Measurements from ENCODE around the gene ST8SIA6.

DNA sequence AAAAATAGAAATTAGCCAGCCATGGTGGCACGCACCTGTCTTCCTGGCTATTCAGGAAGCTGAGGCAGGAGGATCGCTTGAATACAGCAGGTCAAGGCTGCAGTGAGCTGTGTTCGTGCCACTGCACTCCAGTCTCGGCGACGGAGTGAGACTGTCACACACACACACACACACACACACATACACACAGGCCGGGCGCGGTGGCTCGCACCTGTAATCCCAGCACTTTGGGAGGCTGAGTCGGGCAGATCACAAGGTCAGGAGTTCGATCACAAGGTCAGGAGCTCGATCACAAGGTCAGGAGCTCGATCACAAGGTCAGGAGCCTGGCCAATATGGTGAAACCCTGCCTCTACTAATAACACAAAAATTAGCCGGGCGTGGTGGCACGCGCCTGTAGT lies 68.4 kb downstream of the ST8SIA6 start:
- no peak for TF ChIP-seq EP300 (IDR thresholded peaks at IDR 0.05; ENCODE audit: borderline replicate concordance)
- no peak for TF ChIP-seq NFIC (IDR thresholded peaks at IDR 0.05)
- TF ChIP-seq REST (IDR thresholded peaks at IDR 0.05; ENCODE audit: low read depth), result no peak
- no peak for TF ChIP-seq USF1 (IDR thresholded peaks at IDR 0.05)
- no peak for TF ChIP-seq YY1 (IDR thresholded peaks at IDR 0.05; ENCODE audit: low read depth)
- no peak for TF ChIP-seq RAD21 (IDR thresholded peaks at IDR 0.05; ENCODE audit: low read depth)
- no peak for TF ChIP-seq CEBPB (IDR thresholded peaks at IDR 0.05)
- no peak for TF ChIP-seq CREB1 (IDR thresholded peaks at IDR 0.05; ENCODE audit: low read depth)
- no peak for TF ChIP-seq MAX (IDR thresholded peaks at IDR 0.05)
- no peak for TF ChIP-seq EGR1 (IDR thresholded peaks at IDR 0.05)
- TF ChIP-seq ZBTB7A (IDR thresholded peaks at IDR 0.05; ENCODE audit: low read depth), result no peak
- no peak for TF ChIP-seq TCF12 (IDR thresholded peaks at IDR 0.05; ENCODE audit: low read depth)
